Suprapubic skin (tissue), 4 donors: ENCODE data around the gene L3MBTL4. TPM values are rescaled to one million over a fixed set of nuclear protein-coding genes. Genes with fewer than 3 reads are reported as not detected.

Source experiments
- DNase-seq, 2 donors: peaks; one replicate each; pipeline ENCODE4 v3.0.0-alpha.2; 2019; ENCODE audit warnings: low spot score in 2 of 2
- H3K27ac ChIP-seq: fragments of 200-600 bp; sonication (generic); one replicate; pipeline ENCODE4 v1.5.1; 2019
- H3K27me3 ChIP-seq: fragments of 200-600 bp; sonication (generic); one replicate; pipeline ENCODE4 v1.5.1; 2019
- H3K36me3 ChIP-seq: fragments of 200-600 bp; sonication (generic); one replicate; pipeline ENCODE4 v1.5.1; 2019
- H3K4me1 ChIP-seq: fragments of 200-600 bp; sonication (generic); one replicate; pipeline ENCODE4 v1.5.1; 2019
- H3K4me3 ChIP-seq: fragments of 200-600 bp; sonication (generic); one replicate; pipeline ENCODE4 v1.5.1; 2019; ENCODE audit warnings: mild to moderate bottlenecking
- H3K9me3 ChIP-seq: fragments of 200-600 bp; sonication (generic); one replicate; pipeline ENCODE4 v1.5.1; 2019
- CTCF ChIP-seq, 2 donors: fragments of 200-600 bp in 1 of 2; fragments of 450-650 bp in 1 of 2; sonication (generic) in 1 of 2; IDR thresholded peaks; one replicate each; pipeline ENCODE4 v1.5.1; 2016 to 2019; ENCODE audit warnings: antibody characterized with exemption in 2 of 2, mild to moderate bottlenecking in 1 of 2, moderate library complexity in 1 of 2
- EP300 ChIP-seq: sonication (generic); formaldehyde crosslinking; IDR thresholded peaks from one replicate; pipeline ENCODE4 v1.6.1; 2017; ENCODE audit warnings: antibody characterized with exemption
- POLR2A ChIP-seq, 2 donors: fragments of 450-650 bp; IDR thresholded peaks; one replicate each; pipeline ENCODE4 v1.6.1; 2017; ENCODE audit warnings: antibody characterized with exemption in 2 of 2, mild to moderate bottlenecking in 2 of 2, moderate library complexity in 2 of 2
- POLR2AphosphoS5 ChIP-seq, 3 donors: sonication (generic); formaldehyde crosslinking; IDR thresholded peaks; one replicate each; pipeline ENCODE4 v1.6.1; 2017; ENCODE audit warnings: antibody characterized with exemption in 3 of 3
- WGBS: methylation state at CpG from one replicate; pipeline ENCODE4 v1.1.5; 2018; 5-methylcytosine and 5-hydroxymethylcytosine counted together
- total RNA-seq, 4 donors: library from RNA; depleted of rRNA; stranded (reverse); fragments of >200 nt; gene quantifications; one replicate each; pipeline ENCODE4 v1.1.0, GENCODE V29; 2016

L3MBTL4 gene
- total RNA-seq, 4 donors from 2014 or later = 11.9 to 29.9 (median 14.4) TPM

- no peaks in the 10 kb centered on the region for H3K36me3 ChIP-seq
- no peaks in the 10 kb centered on the region for H3K4me1 ChIP-seq
- TF ChIP-seq POLR2AphosphoS5 (IDR thresholded peaks at IDR 0.05) (no peak), POLR2A (IDR thresholded peaks at IDR 0.05) (no peak), CTCF (IDR thresholded peaks at IDR 0.05) (no peak), EP300 (no peak)
- H3K27me3 ChIP-seq = no peaks in the 10 kb centered on the region
- no peak overlapping the region for H3K27ac ChIP-seq
- no peak overlapping the region for H3K4me3 ChIP-seq
- DNase-seq = no peak
- 96% methylated on average over 7 of the region's 7 CpGs for WGBS
- H3K9me3 ChIP-seq = no peaks in the 10 kb centered on the region
Measured at GRCh38 chr18:5939801-5940667, 474.7 kb downstream of the L3MBTL4 start.

- Histone ChIP-seq H3K36me3 (no peaks in the 10 kb centered on the region), H3K27ac (no peak overlapping the region), H3K9me3 (no peaks in the 10 kb centered on the region), H3K4me3 (no peak overlapping the region), H3K27me3 (no peaks in the 10 kb centered on the region), H3K4me1 (no peaks in the 10 kb centered on the region)
- WGBS = 94% methylated on average over 3 of the region's 3 CpGs
- no peak for DNase-seq
- TF ChIP-seq POLR2AphosphoS5 (IDR thresholded peaks at IDR 0.05) = no peak
- no peak for TF ChIP-seq EP300
- no peak for TF ChIP-seq POLR2A (IDR thresholded peaks at IDR 0.05)
- no peak for TF ChIP-seq CTCF (IDR thresholded peaks at IDR 0.05)
Measured at GRCh38 chr18:5937795-5938194, 476.9 kb downstream of the L3MBTL4 start.

- DNase-seq = no peak
- peaks cover under 1% of the 10 kb centered on the region for H3K27me3 ChIP-seq
- H3K4me3 ChIP-seq = no peak overlapping the region
- no peak overlapping the region for H3K27ac ChIP-seq
- no peaks in the 10 kb centered on the region for H3K36me3 ChIP-seq
- TF ChIP-seq POLR2A (IDR thresholded peaks at IDR 0.05) (no peak), POLR2AphosphoS5 (IDR thresholded peaks at IDR 0.05) (no peak), CTCF (IDR thresholded peaks at IDR 0.05) (no peak), EP300 (no peak)
- no peaks in the 10 kb centered on the region for H3K4me1 ChIP-seq
- 95% methylated on average over 7 of the region's 7 CpGs for WGBS
- H3K9me3 ChIP-seq = no peaks in the 10 kb centered on the region
Measured at GRCh38 chr18:5937121-5937520, 477.6 kb downstream of the L3MBTL4 start.

GRCh38 chr18:5930789-5931188 lies 483.9 kb downstream of the L3MBTL4 start:
- Histone ChIP-seq H3K36me3 (no peaks in the 10 kb centered on the region), H3K27me3 (peaks cover 2% of the 10 kb centered on the region), H3K9me3 (no peaks in the 10 kb centered on the region), H3K4me3 (no peak overlapping the region), H3K27ac (no peak overlapping the region), H3K4me1 (no peaks in the 10 kb centered on the region)
- TF ChIP-seq CTCF (IDR thresholded peaks at IDR 0.05) (no peak), EP300 (no peak), POLR2A (IDR thresholded peaks at IDR 0.05) (no peak), POLR2AphosphoS5 (IDR thresholded peaks at IDR 0.05) (no peak)
- 58% methylated on average over 2 of the region's 2 CpGs for WGBS
- no peak for DNase-seq

- 88% methylated on average over 3 of the region's 3 CpGs for WGBS
- DNase-seq = no peak
- Histone ChIP-seq H3K27ac (no peak overlapping the region), H3K4me3 (no peak overlapping the region), H3K27me3 (no peaks in the 10 kb centered on the region), H3K4me1 (no peaks in the 10 kb centered on the region), H3K36me3 (no peaks in the 10 kb centered on the region), H3K9me3 (no peaks in the 10 kb centered on the region)
- TF ChIP-seq CTCF (IDR thresholded peaks at IDR 0.05) (no peak), EP300 (no peak), POLR2AphosphoS5 (IDR thresholded peaks at IDR 0.05) (no peak), POLR2A (IDR thresholded peaks at IDR 0.05) (no peak)
Measured at GRCh38 chr18:5918205-5918858, 496.4 kb downstream of the L3MBTL4 start.
